ENCODE data around the gene CCR5AS.

Gene CCR5AS

GRCh38 chr3:46410669-46411068 lies 3.8 kb upstream of the CCR5AS start:
- H3K27me3 Mint-ChIP-seq (ENCODE audit: unreplicated experiment): no peaks in the 10 kb centered on the region
- no peak for TF ChIP-seq CTCF (IDR thresholded peaks at IDR 0.05; ENCODE audit: unreplicated experiment)
- no peak for DNase-seq (ENCODE audit: low spot score)
- no peak overlapping the region for H3K4me3 Mint-ChIP-seq (ENCODE audit: unreplicated experiment)
- peaks cover 39% of the 10 kb centered on the region for H3K4me1 Mint-ChIP-seq (ENCODE audit: unreplicated experiment)
- H3K27ac Mint-ChIP-seq (ENCODE audit: unreplicated experiment): no peak overlapping the region
- H3K9me3 Mint-ChIP-seq (ENCODE audit: unreplicated experiment): no peaks in the 10 kb centered on the region
- H3K36me3 Mint-ChIP-seq (ENCODE audit: low read depth, unreplicated experiment): no peaks in the 10 kb centered on the region

GRCh38 chr3:46409739-46410489 lies 3.0 kb upstream of the CCR5AS start:
- no peak for DNase-seq (ENCODE audit: low spot score)
- no peaks in the 10 kb centered on the region for H3K9me3 Mint-ChIP-seq (ENCODE audit: unreplicated experiment)
- H3K36me3 Mint-ChIP-seq (ENCODE audit: low read depth, unreplicated experiment): no peaks in the 10 kb centered on the region
- H3K4me1 Mint-ChIP-seq (ENCODE audit: unreplicated experiment): peaks cover 43% of the 10 kb centered on the region
- no peak overlapping the region for H3K27ac Mint-ChIP-seq (ENCODE audit: unreplicated experiment)
- H3K4me3 Mint-ChIP-seq (ENCODE audit: unreplicated experiment): no peak overlapping the region
- peaks cover 3% of the 10 kb centered on the region for H3K27me3 Mint-ChIP-seq (ENCODE audit: unreplicated experiment)
- no peak for TF ChIP-seq CTCF (IDR thresholded peaks at IDR 0.05; ENCODE audit: unreplicated experiment)

GRCh38 chr3:46408853-46409252 lies 2.0 kb upstream of the CCR5AS start:
- DNase-seq (ENCODE audit: low spot score): no peak
- H3K9me3 Mint-ChIP-seq (ENCODE audit: unreplicated experiment): no peaks in the 10 kb centered on the region
- H3K36me3 Mint-ChIP-seq (ENCODE audit: low read depth, unreplicated experiment): no peaks in the 10 kb centered on the region
- no peak overlapping the region for H3K27ac Mint-ChIP-seq (ENCODE audit: unreplicated experiment)
- H3K27me3 Mint-ChIP-seq (ENCODE audit: unreplicated experiment): peaks cover 3% of the 10 kb centered on the region
- H3K4me1 Mint-ChIP-seq (ENCODE audit: unreplicated experiment): peaks cover 37% of the 10 kb centered on the region
- H3K4me3 Mint-ChIP-seq (ENCODE audit: unreplicated experiment): no peak overlapping the region
- TF ChIP-seq CTCF (IDR thresholded peaks at IDR 0.05; ENCODE audit: unreplicated experiment): no peak

GRCh38 chr3:46407970-46408369 lies 1.1 kb upstream of the CCR5AS start:
- Mint-ChIP-seq H3K27me3 (ENCODE audit: unreplicated experiment) (peaks cover 3% of the 10 kb centered on the region), H3K27ac (ENCODE audit: unreplicated experiment) (no peak overlapping the region), H3K4me1 (ENCODE audit: unreplicated experiment) (peaks cover 31% of the 10 kb centered on the region), H3K36me3 (ENCODE audit: low read depth, unreplicated experiment) (no peaks in the 10 kb centered on the region), H3K9me3 (ENCODE audit: unreplicated experiment) (no peaks in the 10 kb centered on the region), H3K4me3 (ENCODE audit: unreplicated experiment) (peak overlapping the region; percentile 25)
- no peak for DNase-seq (ENCODE audit: low spot score)
- no peak for TF ChIP-seq CTCF (IDR thresholded peaks at IDR 0.05; ENCODE audit: unreplicated experiment)

GRCh38 chr3:46406443-46406787 lies 451 bp downstream of the CCR5AS start:
- H3K4me1 Mint-ChIP-seq (ENCODE audit: unreplicated experiment): peaks cover 23% of the 10 kb centered on the region
- H3K27ac Mint-ChIP-seq (ENCODE audit: unreplicated experiment): no peak overlapping the region
- H3K4me3 Mint-ChIP-seq (ENCODE audit: unreplicated experiment): no peak overlapping the region
- H3K36me3 Mint-ChIP-seq (ENCODE audit: low read depth, unreplicated experiment): no peaks in the 10 kb centered on the region
- H3K27me3 Mint-ChIP-seq (ENCODE audit: unreplicated experiment): peaks cover 3% of the 10 kb centered on the region
- no peak for DNase-seq (ENCODE audit: low spot score)
- H3K9me3 Mint-ChIP-seq (ENCODE audit: unreplicated experiment): no peaks in the 10 kb centered on the region
- no peak for TF ChIP-seq CTCF (IDR thresholded peaks at IDR 0.05; ENCODE audit: unreplicated experiment)
